Kidney tubule cell (primary cell): ENCODE data around the gene SYNDIG1.

Experiments
- DNase-seq: peaks from one replicate; pipeline ENCODE4 v3.0.0-alpha.2; 2018; ENCODE audit warnings: low spot score

The SYNDIG1 gene

GRCh38 chr20:24448170-24448569, 21.3 kb upstream of the SYNDIG1 start:
- DNase-seq, result no peak

GRCh38 chr20:24449026-24449720, 20.3 kb upstream of the SYNDIG1 start:
- no peak for DNase-seq

GRCh38 chr20:24450177-24450576, 19.3 kb upstream of the SYNDIG1 start:
- no peak for DNase-seq

- no peak for DNase-seq
These were observed 18.6 kb upstream of the SYNDIG1 start for GRCh38 chr20:24450624-24451376.

- no peak for DNase-seq
These were observed 18.0 kb upstream of the SYNDIG1 start for GRCh38 chr20:24451428-24451827.

GRCh38 chr20:24452016-24452415, 17.4 kb upstream of the SYNDIG1 start:
- no peak for DNase-seq

GRCh38 chr20:24452498-24453127, 16.8 kb upstream of the SYNDIG1 start:
- DNase-seq, result no peak

GRCh38 chr20:24453869-24454268, 15.6 kb upstream of the SYNDIG1 start:
- no peak for DNase-seq

- no peak for DNase-seq
These were observed 14.3 kb upstream of the SYNDIG1 start for GRCh38 chr20:24455081-24455480.

GRCh38 chr20:24456398-24456781, 13.0 kb upstream of the SYNDIG1 start:
- no peak for DNase-seq

- DNase-seq, result no peak
These were observed 11.0 kb upstream of the SYNDIG1 start for GRCh38 chr20:24458436-24458835.

GRCh38 chr20:24459733-24460132, 9.7 kb upstream of the SYNDIG1 start:
- DNase-seq, result no peak

GRCh38 chr20:24460712-24461111, 8.7 kb upstream of the SYNDIG1 start:
- no peak for DNase-seq

- DNase-seq, result no peak
These were observed 7.6 kb upstream of the SYNDIG1 start for GRCh38 chr20:24461848-24462247.

GRCh38 chr20:24462460-24463010, 6.9 kb upstream of the SYNDIG1 start:
- no peak for DNase-seq

GRCh38 chr20:24465159-24465558, 4.3 kb upstream of the SYNDIG1 start:
- no peak for DNase-seq

GRCh38 chr20:24465730-24466129, 3.7 kb upstream of the SYNDIG1 start:
- peak; percentile 67 for DNase-seq

GRCh38 chr20:24468401-24469115, 871 bp upstream of the SYNDIG1 start:
- DNase-seq, result no peak

GRCh38 chr20:24469894-24470745, 691 bp downstream of the SYNDIG1 start:
- DNase-seq, result peak; percentile 27

GRCh38 chr20:24470746-24471582, 1.5 kb downstream of the SYNDIG1 start:
- DNase-seq, result no peak
